Loucy (cell line): ENCODE measurements around the gene CUEDC1.

Source experiments
- H2AFZ ChIP-seq: fragments of 200-600 bp; sonication (generic); 2 replicates; pipeline ENCODE4 v1.6.0; 2016; ENCODE audit warnings: antibody characterized with exemption, mild to moderate bottlenecking, low read length, moderate library complexity
- H3F3A ChIP-seq: fragments of 200-600 bp; 2 replicates; pipeline ENCODE4 v1.6.0; 2016; ENCODE audit warnings: antibody characterized with exemption, low read depth, mild to moderate bottlenecking
- H3K27me3 ChIP-seq: fragments of 200-600 bp; sonication (generic); 2 replicates; pipeline ENCODE4 v1.6.1; 2014; ENCODE audit warnings: low read length, mild to moderate bottlenecking; ENCODE audit not compliant: insufficient read depth, poor library complexity, severe bottlenecking
- H3K36me3 ChIP-seq: fragments of 200-600 bp; sonication (generic); 2 replicates; pipeline ENCODE4 v1.6.1; 2016; ENCODE audit warnings: low read length; ENCODE audit not compliant: insufficient read depth
- H3K4me1 ChIP-seq: fragments of 200-600 bp; sonication (generic); 2 replicates; pipeline ENCODE4 v1.5.1; 2014; ENCODE audit warnings: low read length, mild to moderate bottlenecking; ENCODE audit not compliant: insufficient read depth, poor library complexity, severe bottlenecking
- H3K4me2 ChIP-seq: fragments of 200-600 bp; sonication (generic); 2 replicates; pipeline ENCODE4 v1.6.0; 2014; ENCODE audit warnings: antibody characterized with exemption, low read length, low read depth, mild to moderate bottlenecking; ENCODE audit not compliant: poor library complexity, severe bottlenecking
- H3K4me3 ChIP-seq: fragments of 200-600 bp; sonication (generic); 2 replicates; pipeline ENCODE4 v1.5.1; 2014; ENCODE audit warnings: low read length, mild to moderate bottlenecking, mixed read lengths; ENCODE audit not compliant: poor library complexity, severe bottlenecking
- H3K79me2 ChIP-seq: fragments of 200-600 bp; sonication (generic); 2 replicates; pipeline ENCODE4 v1.6.1; 2014; ENCODE audit warnings: low read length; ENCODE audit not compliant: insufficient read depth
- H3K9ac ChIP-seq: fragments of 200-600 bp; sonication (generic); 2 replicates; pipeline ENCODE4 v1.6.0; 2014; ENCODE audit warnings: mild to moderate bottlenecking, low read depth, low read length, moderate library complexity; ENCODE audit not compliant: poor library complexity, severe bottlenecking
- H3K9me2 ChIP-seq: fragments of 200-600 bp; sonication (generic); replicated peaks from 2 replicates; pipeline ENCODE4 v1.6.1; 2016; ENCODE audit warnings: low read depth, low read length, mixed read lengths
- H3K9me3 ChIP-seq: fragments of 200-600 bp; sonication (generic); 2 replicates; pipeline ENCODE4 v1.6.1; 2014; ENCODE audit warnings: mild to moderate bottlenecking, antibody characterized with exemption, low read length, low read depth; ENCODE audit not compliant: insufficient read depth
- H4K20me1 ChIP-seq: fragments of 200-600 bp; sonication (generic); 2 replicates; pipeline ENCODE4 v1.6.0; 2014; ENCODE audit warnings: antibody characterized with exemption, low read length, mild to moderate bottlenecking; ENCODE audit not compliant: insufficient read depth, poor library complexity, severe bottlenecking
- EZH2phosphoT487 ChIP-seq: fragments of 200-600 bp; IDR thresholded peaks from 2 replicates; pipeline ENCODE4 v1.6.1; 2018; ENCODE audit warnings: antibody characterized with exemption, mild to moderate bottlenecking, moderate library complexity, borderline replicate concordance
- TF ChIP-seq, protein P1 (sequence below): fragments of 200-600 bp; sonication (generic); conservative IDR thresholded peaks from 2 replicates; pipeline ENCODE4 v1.5.1; 2014; ENCODE audit warnings: mild to moderate bottlenecking, antibody characterized with exemption, low read length

The CUEDC1 gene

DNA sequence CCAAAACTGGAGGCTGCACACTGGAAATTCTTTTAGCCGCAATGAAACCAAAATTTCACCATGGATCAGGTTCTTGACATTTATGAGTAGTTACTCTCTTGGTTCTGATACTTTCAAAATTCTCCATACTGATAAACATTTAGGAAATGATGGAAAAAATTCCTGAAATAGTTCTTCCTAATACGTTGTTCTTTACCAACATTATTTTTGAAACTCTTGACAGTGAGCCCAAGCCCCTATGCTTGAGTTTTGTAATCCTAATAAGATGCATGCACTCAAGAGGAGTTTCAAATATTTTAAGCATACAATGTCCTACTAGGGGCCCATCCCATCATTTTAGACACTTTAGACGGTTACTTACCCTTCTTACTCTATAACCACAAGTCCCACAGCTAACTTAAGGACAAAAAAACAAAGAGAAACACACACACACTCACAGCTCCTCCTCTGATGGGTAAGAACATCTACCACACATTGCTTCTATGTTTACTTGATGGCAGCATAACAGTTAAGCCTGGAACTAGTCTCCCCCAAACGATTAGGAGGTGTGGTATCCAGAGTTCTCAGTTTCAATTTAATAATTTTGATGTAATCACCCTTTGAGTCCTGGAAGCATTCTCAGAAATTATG is 29.2 kb upstream of the CUEDC1 start:
- Histone ChIP-seq H4K20me1 (peaks cover 78% of the 10 kb centered on the region), H3F3A (no peaks in the 10 kb centered on the region), H3K4me3 (peak overlapping the region; percentile 97), H3K9me3 (no peaks in the 10 kb centered on the region), H3K4me2 (peak overlapping the region; percentile 81), H2AFZ (no peak overlapping the region), H3K79me2 (peaks cover 92% of the 10 kb centered on the region), H3K27me3 (no peaks in the 10 kb centered on the region), H3K36me3 (peaks cover 25% of the 10 kb centered on the region; the same call in 1 of the 2 replicates), H3K9me2 (no peaks in the 10 kb centered on the region), H3K9ac (peak overlapping the region; percentile 90), H3K4me1 (peaks cover 71% of the 10 kb centered on the region)
- TF ChIP-seq, protein P1, sequence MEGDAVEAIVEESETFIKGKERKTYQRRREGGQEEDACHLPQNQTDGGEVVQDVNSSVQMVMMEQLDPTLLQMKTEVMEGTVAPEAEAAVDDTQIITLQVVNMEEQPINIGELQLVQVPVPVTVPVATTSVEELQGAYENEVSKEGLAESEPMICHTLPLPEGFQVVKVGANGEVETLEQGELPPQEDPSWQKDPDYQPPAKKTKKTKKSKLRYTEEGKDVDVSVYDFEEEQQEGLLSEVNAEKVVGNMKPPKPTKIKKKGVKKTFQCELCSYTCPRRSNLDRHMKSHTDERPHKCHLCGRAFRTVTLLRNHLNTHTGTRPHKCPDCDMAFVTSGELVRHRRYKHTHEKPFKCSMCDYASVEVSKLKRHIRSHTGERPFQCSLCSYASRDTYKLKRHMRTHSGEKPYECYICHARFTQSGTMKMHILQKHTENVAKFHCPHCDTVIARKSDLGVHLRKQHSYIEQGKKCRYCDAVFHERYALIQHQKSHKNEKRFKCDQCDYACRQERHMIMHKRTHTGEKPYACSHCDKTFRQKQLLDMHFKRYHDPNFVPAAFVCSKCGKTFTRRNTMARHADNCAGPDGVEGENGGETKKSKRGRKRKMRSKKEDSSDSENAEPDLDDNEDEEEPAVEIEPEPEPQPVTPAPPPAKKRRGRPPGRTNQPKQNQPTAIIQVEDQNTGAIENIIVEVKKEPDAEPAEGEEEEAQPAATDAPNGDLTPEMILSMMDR, result no peak
- TF ChIP-seq EZH2phosphoT487, result no peak

DNA sequence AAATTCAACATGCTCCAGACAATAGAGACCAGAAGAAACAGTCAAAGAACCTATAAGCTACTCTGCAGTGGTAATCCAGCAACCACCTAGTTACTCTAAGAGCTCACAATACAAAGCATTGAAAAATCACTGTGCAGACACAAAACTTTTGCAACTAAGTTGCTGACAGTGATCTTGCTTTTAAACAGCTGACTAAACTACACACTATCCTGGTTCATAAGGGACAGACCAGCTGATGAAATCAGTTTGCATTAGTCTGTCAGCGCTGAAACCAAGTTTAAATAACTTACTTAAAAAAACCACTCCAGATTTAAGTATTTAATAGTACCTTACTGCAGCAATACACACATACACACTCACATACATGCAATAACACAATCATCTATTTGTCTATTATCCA is 28.2 kb upstream of the CUEDC1 start:
- H2AFZ ChIP-seq, result no peak overlapping the region
- no peaks in the 10 kb centered on the region for H3K27me3 ChIP-seq
- peak overlapping the region; percentile 97 for H3K4me3 ChIP-seq
- peaks cover 82% of the 10 kb centered on the region for H4K20me1 ChIP-seq
- TF ChIP-seq, protein P1, result no peak
- no peak for TF ChIP-seq EZH2phosphoT487
- H3K4me2 ChIP-seq, result peak overlapping the region; percentile 81
- H3K4me1 ChIP-seq, result peaks cover 62% of the 10 kb centered on the region
- peaks cover 95% of the 10 kb centered on the region for H3K79me2 ChIP-seq
- no peaks in the 10 kb centered on the region for H3F3A ChIP-seq
- H3K9me3 ChIP-seq, result no peaks in the 10 kb centered on the region
- H3K9ac ChIP-seq, result peak overlapping the region; percentile 90
- no peaks in the 10 kb centered on the region for H3K9me2 ChIP-seq
- H3K36me3 ChIP-seq, result peaks cover 34% of the 10 kb centered on the region; the same call in 1 of the 2 replicates

DNA sequence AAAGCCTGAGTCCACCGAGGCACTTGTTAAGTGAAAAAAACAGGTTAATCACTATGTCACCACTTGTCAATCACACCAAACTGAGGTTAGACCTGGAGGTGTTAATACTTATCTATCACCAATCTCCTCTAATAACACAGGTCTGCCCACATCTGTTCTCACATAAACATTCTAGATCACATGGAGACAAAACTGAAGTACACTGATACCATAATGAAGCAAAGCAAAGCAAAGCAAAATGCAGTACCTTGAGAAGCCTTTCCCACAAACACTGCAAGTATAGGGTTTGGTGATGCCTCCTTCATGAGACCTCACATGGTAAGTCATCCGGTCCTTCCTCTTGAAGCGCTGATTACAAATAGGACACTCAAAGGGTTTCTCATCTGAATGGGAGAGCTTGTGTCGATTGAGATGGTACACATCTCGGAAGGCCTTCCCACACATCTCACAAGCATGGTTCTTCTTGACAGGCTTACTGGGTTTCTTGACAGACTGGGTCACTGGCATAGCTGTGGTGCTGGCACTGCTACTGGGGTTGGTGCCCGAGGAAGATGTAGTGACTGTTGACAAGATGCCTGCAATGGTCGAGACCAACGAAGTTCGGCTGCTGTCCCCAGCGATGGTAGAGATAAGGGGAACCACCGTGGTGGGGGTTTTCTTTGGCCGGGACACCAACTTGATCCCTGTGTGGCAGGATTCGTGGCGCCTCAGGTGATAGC is 27.4 kb upstream of the CUEDC1 start:
- H3K4me3 ChIP-seq, result peak overlapping the region; percentile 97
- peaks cover 65% of the 10 kb centered on the region for H3K4me1 ChIP-seq
- no peak overlapping the region for H2AFZ ChIP-seq
- peak overlapping the region; percentile 90 for H3K9ac ChIP-seq
- no peaks in the 10 kb centered on the region for H3K27me3 ChIP-seq
- no peaks in the 10 kb centered on the region for H3F3A ChIP-seq
- TF ChIP-seq, protein P1, result no peak
- TF ChIP-seq EZH2phosphoT487, result no peak
- H3K36me3 ChIP-seq, result peaks cover 43% of the 10 kb centered on the region; the same call in 1 of the 2 replicates
- H4K20me1 ChIP-seq, result peaks cover 85% of the 10 kb centered on the region
- H3K79me2 ChIP-seq, result peaks cover 98% of the 10 kb centered on the region
- no peaks in the 10 kb centered on the region for H3K9me2 ChIP-seq
- peak overlapping the region; percentile 81 for H3K4me2 ChIP-seq
- no peaks in the 10 kb centered on the region for H3K9me3 ChIP-seq
